Parathyroid adenoma (tissue), 2 donors: Measurements from ENCODE around the gene METAP2.

Source experiments
- H2AFZ ChIP-seq: fragments of 300-600 bp; sonication (generic); one replicate; pipeline ENCODE4 v1.7.0; 2017; ENCODE audit warnings: antibody characterized with exemption, mild to moderate bottlenecking
- H3K27ac ChIP-seq: fragments of 300-600 bp; sonication (generic); one replicate; pipeline ENCODE4 v1.7.0; 2017
- H3K27me3 ChIP-seq: fragments of 300-600 bp; sonication (generic); one replicate; pipeline ENCODE4 v1.7.0; 2017; ENCODE audit warnings: low read length; ENCODE audit not compliant: control insufficient read depth, insufficient read depth
- H3K36me3 ChIP-seq: fragments of 300-600 bp; sonication (generic); one replicate; pipeline ENCODE4 v1.7.0; 2017; ENCODE audit warnings: low read length; ENCODE audit not compliant: control insufficient read depth, insufficient read depth
- H3K4me1 ChIP-seq: fragments of 300-600 bp; sonication (generic); one replicate; pipeline ENCODE4 v1.7.0; 2017; ENCODE audit warnings: control low read depth
- H3K4me2 ChIP-seq: fragments of 300-600 bp; sonication (generic); one replicate; pipeline ENCODE4 v1.7.0; 2017; ENCODE audit warnings: low read length
- H3K4me3 ChIP-seq: fragments of 300-600 bp; sonication (generic); one replicate; pipeline ENCODE4 v1.7.0; 2017; ENCODE audit warnings: low read depth, low read length
- H3K79me2 ChIP-seq: fragments of 300-600 bp; sonication (generic); one replicate; pipeline ENCODE4 v1.7.0; 2017; ENCODE audit warnings: control low read depth
- H3K9ac ChIP-seq: fragments of 300-600 bp; sonication (generic); one replicate; pipeline ENCODE4 v1.7.0; 2017; ENCODE audit warnings: mild to moderate bottlenecking
- H3K9me3 ChIP-seq: fragments of 300-600 bp; sonication (generic); one replicate; pipeline ENCODE4 v1.7.0; 2017; ENCODE audit warnings: low read length; ENCODE audit not compliant: control insufficient read depth
- CTCF ChIP-seq: fragments of 300-600 bp; sonication (generic); IDR thresholded peaks from one replicate; pipeline ENCODE4 v1.7.0; 2017; ENCODE audit warnings: antibody characterized with exemption, mild to moderate bottlenecking
- donor health status: primary hyperparathyroidism.

Gene METAP2

GRCh38 chr12:95553197-95553943 is 79.4 kb downstream of the METAP2 start:
- Histone ChIP-seq H3K9me3 (no peaks in the 10 kb centered on the region), H3K4me2 (no peak overlapping the region), H3K36me3 (no peaks in the 10 kb centered on the region), H3K79me2 (no peaks in the 10 kb centered on the region), H3K27me3 (no peaks in the 10 kb centered on the region), H3K4me1 (no peaks in the 10 kb centered on the region), H3K27ac (no peak overlapping the region), H3K4me3 (no peak overlapping the region), H3K9ac (no peak overlapping the region), H2AFZ (no peak overlapping the region)
- no peak for TF ChIP-seq CTCF

GRCh38 chr12:95554532-95555071 is 80.7 kb downstream of the METAP2 start:
- H3K4me2 ChIP-seq: no peak overlapping the region
- H3K27me3 ChIP-seq: no peaks in the 10 kb centered on the region
- no peaks in the 10 kb centered on the region for H3K79me2 ChIP-seq
- H3K4me1 ChIP-seq: no peaks in the 10 kb centered on the region
- H3K9ac ChIP-seq: no peak overlapping the region
- no peak overlapping the region for H3K27ac ChIP-seq
- H3K36me3 ChIP-seq: no peaks in the 10 kb centered on the region
- TF ChIP-seq CTCF: no peak
- H3K9me3 ChIP-seq: no peaks in the 10 kb centered on the region
- H3K4me3 ChIP-seq: no peak overlapping the region
- H2AFZ ChIP-seq: no peak overlapping the region

GRCh38 chr12:95557625-95558024 is 83.7 kb downstream of the METAP2 start:
- Histone ChIP-seq H3K27me3 (no peaks in the 10 kb centered on the region), H3K4me3 (no peak overlapping the region), H3K9ac (no peak overlapping the region), H3K36me3 (no peaks in the 10 kb centered on the region), H3K9me3 (no peaks in the 10 kb centered on the region), H2AFZ (no peak overlapping the region), H3K79me2 (no peaks in the 10 kb centered on the region), H3K27ac (no peak overlapping the region), H3K4me1 (no peaks in the 10 kb centered on the region), H3K4me2 (no peak overlapping the region)
- no peak for TF ChIP-seq CTCF
